Effector memory CD8-positive, alpha-beta T cell (primary cell): ENCODE data around the gene EPN1.
"Not testable (repeated sequence)": the region's sequence is repeated elsewhere in the genome, so short reads cannot be mapped to it uniquely, and the experiment has no call there.

Source experiments
- ATAC-seq: fragments of 150-1000 bp; cut with Tn5 transposase; replicated peaks from 2 replicates; pipeline ENCODE4 v1.10.0; 2021; ENCODE audit warnings: mild to moderate bottlenecking, moderate library complexity
- DNase-seq, 3 experiments: peaks; one replicate each; pipeline ENCODE4 v3.0.0; 2021
- H3K27ac Mint-ChIP-seq, 2 donors: one replicate each; pipeline ENCODE4 v1.8.0; 2022; ENCODE audit warnings: mild to moderate bottlenecking in 2 of 2, mixed read lengths in 2 of 2, moderate library complexity in 2 of 2
- H3K27me3 Mint-ChIP-seq, 2 donors: one replicate each; pipeline ENCODE4 v1.8.0; 2022; ENCODE audit warnings: mixed read lengths in 2 of 2
- H3K36me3 Mint-ChIP-seq: one replicate; pipeline ENCODE4 v1.8.0; 2022; ENCODE audit warnings: mild to moderate bottlenecking, moderate library complexity, mixed read lengths; ENCODE audit not compliant: insufficient read depth
- H3K4me1 Mint-ChIP-seq, 2 donors: one replicate each; pipeline ENCODE4 v1.8.0; 2022; ENCODE audit warnings: low read depth in 2 of 2, mixed read lengths in 2 of 2
- H3K4me3 Mint-ChIP-seq, 2 donors: one replicate each; pipeline ENCODE4 v1.8.0; 2022; ENCODE audit warnings: mild to moderate bottlenecking in 2 of 2, mixed read lengths in 2 of 2, moderate library complexity in 2 of 2
- H3K9me3 Mint-ChIP-seq, 2 donors: one replicate each; pipeline ENCODE4 v1.8.0; 2022; ENCODE audit warnings: mixed read lengths in 2 of 2

Gene EPN1

GRCh38 chr19:55738302-55738701 lies 63.3 kb downstream of the EPN1 start, which contains the start of gene NLRP9:
NLRP9 (minus strand) TSS chr19:55738402; CDS start chr19:55738374, 28 bp downstream.
- Mint-ChIP-seq H3K4me3 (no peak within 1 kb of the TSS), H3K27ac (no peak within 1 kb of the TSS), H3K9me3 (no peaks in the 10 kb centered on the region), H3K36me3 (peaks cover 2% of the 10 kb centered on the region), H3K4me1 (no peaks in the 10 kb centered on the region), H3K27me3 (peaks cover 25 to 28% of the 10 kb centered on the region in 2 donors)
- DNase-seq (no peak), ATAC-seq (no peak)

- Mint-ChIP-seq H3K27me3 (peaks cover 23 to 28% of the 10 kb centered on the region in 2 donors), H3K27ac (no peak overlapping the region), H3K4me1 (no peaks in the 10 kb centered on the region), H3K4me3 (no peak overlapping the region), H3K36me3 (no peaks in the 10 kb centered on the region), H3K9me3 (no peaks in the 10 kb centered on the region)
- ATAC-seq (no peak), DNase-seq (no peak)
Measured at GRCh38 chr19:55750715-55751114, 75.7 kb downstream of the EPN1 start.

GRCh38 chr19:55753401-55753800 lies 78.4 kb downstream of the EPN1 start:
- H3K27ac Mint-ChIP-seq, result no peak overlapping the region
- ATAC-seq (no peak), DNase-seq (no peak)
- H3K4me1 Mint-ChIP-seq, result no peaks in the 10 kb centered on the region
- peaks cover 32 to 39% of the 10 kb centered on the region in 2 donors for H3K27me3 Mint-ChIP-seq
- H3K9me3 Mint-ChIP-seq, result peaks cover 0 to 5% of the 10 kb centered on the region in 2 donors
- H3K4me3 Mint-ChIP-seq, result no peak overlapping the region
- H3K36me3 Mint-ChIP-seq, result no peaks in the 10 kb centered on the region

- not testable (repeated sequence) for DNase-seq, ATAC-seq, H3K9me3 Mint-ChIP-seq, H3K36me3 Mint-ChIP-seq, H3K4me3 Mint-ChIP-seq, H3K27ac Mint-ChIP-seq, H3K4me1 Mint-ChIP-seq
- H3K27me3 Mint-ChIP-seq, result peaks cover 40 to 60% of the 10 kb centered on the region in 2 donors
Measured at GRCh38 chr19:55756808-55757207, 81.8 kb downstream of the EPN1 start.

GRCh38 chr19:55758797-55759196 lies 83.8 kb downstream of the EPN1 start, which contains the start of gene RFPL4A:
RFPL4A (plus strand) TSS chr19:55759097; CDS start chr19:55761801, 2,704 bp downstream.
- H3K4me3 Mint-ChIP-seq, H3K27ac Mint-ChIP-seq, H3K4me1 Mint-ChIP-seq, ATAC-seq, H3K9me3 Mint-ChIP-seq, DNase-seq, H3K36me3 Mint-ChIP-seq: not testable (repeated sequence)
- H3K27me3 Mint-ChIP-seq, result peaks cover 34 to 49% of the 10 kb centered on the region in 2 donors
